K562 (cell line): ENCODE results near the gene CARD9. TPM values are rescaled to one million over a fixed set of nuclear protein-coding genes. Genes with fewer than 3 reads are reported as not detected.
A peak's percentile ranks its signal among the peaks of the same experiment; 100 is the strongest.

Experiments
- ATAC-seq: fragments of 200-7000 bp; cut with Tn5 transposase; 3 replicates; pipeline ENCODE4 v1.9.1; 2020; ENCODE audit warnings: moderate library complexity
- BruUV-seq: library from RNA; stranded (reverse); fragments of 400-500 nt; replicated peaks from 2 replicates; lab custom pipeline; 2021; lab: Mats Ljungman, UMichigan
- CTCF ChIA-PET: fragments of 300-600 bp; formaldehyde crosslinking; extraction: SDS; loops from one replicate; lab custom pipeline; 2021; ENCODE audit warnings: low intra/inter-chr PET ratio; lab: Yijun Ruan, JAX
- POLR2A ChIA-PET: fragments of 300-600, 350-650 bp; sonication (Branson Sonifier 250); formaldehyde crosslinking; extraction: SDS; loops from one replicate; lab custom pipeline; 2021; ENCODE audit warnings: antibody characterized with exemption, inconsistent platforms; lab: Yijun Ruan, JAX
- DNase-seq, 4 experiments: peaks; one replicate each; pipeline versions ENCODE4 v3.0.0 to v3.0.0-alpha.2; 2011 to 2018; ENCODE audit warnings: low spot score in 3 of 4, mixed read lengths in 3 of 4; ENCODE audit errors: extremely low read depth in 1 of 4
- FAIRE-seq: peaks from 2 replicates; lab custom pipeline; 2011; peaks lifted over from hg19 to GRCh38; lab: Jason Lieb, UNC
- H2AFZ ChIP-seq: 2 replicates; pipeline ENCODE4 v1.6.0; 2011; ENCODE audit warnings: low read depth, low read length, control low read depth, inconsistent platforms
- H3K27ac ChIP-seq: fragments of 200-600 bp; 3 replicates; pipeline ENCODE4 v1.8.0; 2011; ENCODE audit warnings: low read depth, mild to moderate bottlenecking, control low read depth, inconsistent platforms, low read length, moderate library complexity, mixed read lengths; ENCODE audit errors: extremely low read depth
- H3K27me3 ChIP-seq, 2 experiments: fragments of 300-600 bp in 1 of 2; 2 replicates in 1 of 2; 3 replicates in 1 of 2; pipeline versions ENCODE4 v1.6.0 to v1.8.0; 2011; ENCODE audit warnings: inconsistent platforms in 2 of 2, low read length in 2 of 2, mild to moderate bottlenecking in 1 of 2, mixed read lengths in 1 of 2, moderate library complexity in 1 of 2; ENCODE audit not compliant: control insufficient read depth in 2 of 2, insufficient read depth in 2 of 2
- H3K36me3 ChIP-seq: fragments of 300-600 bp; 3 replicates; pipeline ENCODE4 v1.8.0; 2011; ENCODE audit warnings: mild to moderate bottlenecking, low read length, inconsistent platforms; ENCODE audit not compliant: control insufficient read depth, insufficient read depth
- H3K4me1 ChIP-seq, 2 experiments: fragments of 200-600 bp in 1 of 2; replicated peaks in 1 of 2; 2 replicates in 1 of 2; 3 replicates in 1 of 2; pipeline versions ENCODE4 v1.5.1 to v1.8.0; 2011; ENCODE audit warnings: inconsistent platforms in 2 of 2, low read length in 2 of 2, mild to moderate bottlenecking in 1 of 2, mixed read lengths in 1 of 2, moderate library complexity in 1 of 2; ENCODE audit not compliant: control insufficient read depth in 2 of 2, insufficient read depth in 2 of 2
- H3K4me2 ChIP-seq: 2 replicates; pipeline ENCODE4 v1.6.1; 2011; ENCODE audit warnings: low read length, control low read depth, inconsistent platforms, mixed read lengths; ENCODE audit not compliant: insufficient read depth
- H3K4me3 ChIP-seq: fragments of 200-600 bp; sonication (generic), shearing (Covaris generic); 2 replicates; pipeline ENCODE4 v1.5.1; 2016; ENCODE audit warnings: control low read depth, inconsistent platforms
- H3K79me2 ChIP-seq: fragments of 200-600 bp; 3 replicates; pipeline ENCODE4 v1.8.0; 2011; ENCODE audit warnings: low read length, inconsistent platforms; ENCODE audit not compliant: control insufficient read depth, insufficient read depth
- H3K9ac ChIP-seq, 2 experiments: 2 replicates each; pipeline versions ENCODE4 v1.6.0 to v1.6.1; 2011; ENCODE audit warnings: low read depth in 2 of 2, low read length in 2 of 2, control low read depth in 1 of 2, inconsistent platforms in 1 of 2, mild to moderate bottlenecking in 1 of 2, mixed read lengths in 1 of 2; ENCODE audit not compliant: insufficient read depth in 1 of 2
- H3K9me1 ChIP-seq: one replicate; pipeline ENCODE4 v1.6.0; 2011; ENCODE audit warnings: inconsistent platforms, mild to moderate bottlenecking, low read length, moderate library complexity; ENCODE audit not compliant: control insufficient read depth, insufficient read depth
- H3K9me3 ChIP-seq: replicated peaks from 2 replicates; pipeline ENCODE4 v1.5.1; 2011; ENCODE audit warnings: low read depth, low read length, inconsistent platforms; ENCODE audit not compliant: control insufficient read depth, insufficient read depth
- H4K20me1 ChIP-seq: replicated peaks from 2 replicates; pipeline ENCODE4 v1.6.1; 2011; ENCODE audit warnings: low read length, inconsistent platforms, mixed read lengths; ENCODE audit not compliant: control insufficient read depth, insufficient read depth
- ARNT ChIP-seq, 2 experiments: fragments of 450-650 bp; IDR thresholded peaks; 2 replicates each; pipeline ENCODE4 v1.6.1; 2016; ENCODE audit warnings: mild to moderate bottlenecking in 1 of 2
- DNMT1 ChIP-seq: fragments of 450-650 bp; IDR thresholded peaks from 2 replicates; pipeline ENCODE4 v1.6.1; 2016; ENCODE audit warnings: antibody characterized with exemption, mild to moderate bottlenecking
- ETS1 ChIP-seq: conservative IDR thresholded peaks from 2 replicates; pipeline ENCODE4 v1.6.1; 2011; ENCODE audit warnings: low read depth, mild to moderate bottlenecking, low read length; ENCODE audit not compliant: control insufficient read depth
- ILF3 ChIP-seq: fragments of 450-650 bp; IDR thresholded peaks from 2 replicates; pipeline ENCODE4 v1.6.1; 2018; ENCODE audit warnings: antibody characterized with exemption, mild to moderate bottlenecking, moderate library complexity, borderline replicate concordance
- NFE2L1 ChIP-seq: fragments of 450-650 bp; IDR thresholded peaks from 2 replicates; pipeline ENCODE4 v1.6.1; 2016; ENCODE audit warnings: missing genetic modification characterization, low read depth, mild to moderate bottlenecking, missing compliant biosample characterization, moderate library complexity, borderline replicate concordance
- POLR2G ChIP-seq: fragments of 200-400 bp; formaldehyde crosslinking; IDR thresholded peaks from 2 replicates; pipeline ENCODE4 v1.6.1; 2017; ENCODE audit warnings: low read depth, mild to moderate bottlenecking, antibody characterized with exemption, low read length, moderate library complexity
- REST ChIP-seq, 2 experiments: fragments of 450-650 bp; formaldehyde crosslinking in 1 of 2; IDR thresholded peaks; 2 replicates each; pipeline versions ENCODE4 v1.4.0 to v1.6.1; 2014 to 2020; ENCODE audit warnings: mild to moderate bottlenecking in 2 of 2, borderline replicate concordance in 1 of 2, low read depth in 1 of 2
- SMARCC2 ChIP-seq: fragments of 450-650 bp; IDR thresholded peaks from 2 replicates; pipeline ENCODE4 v1.6.1; 2017; ENCODE audit warnings: antibody characterized with exemption, moderate library complexity, mild to moderate bottlenecking, low read depth
- SNAPC5 ChIP-seq: fragments of 250-450 bp; sonication (Bioruptor Pico); IDR thresholded peaks from 2 replicates; pipeline ENCODE4 v1.8.0; 2021; ENCODE audit warnings: moderate library complexity, mild to moderate bottlenecking, inconsistent platforms
- SP1 ChIP-seq: sonication (generic); formaldehyde crosslinking; IDR thresholded peaks from 2 replicates; pipeline ENCODE4 v1.8.1; 2022; ENCODE audit warnings: mild to moderate bottlenecking, missing genetic modification reagents
- SUPT5H ChIP-seq: fragments of 450-650 bp; IDR thresholded peaks from 2 replicates; pipeline ENCODE4 v1.6.1; 2016
- ZSCAN32 ChIP-seq: fragments of 450-650 bp; formaldehyde crosslinking; IDR thresholded peaks from 2 replicates; pipeline ENCODE4 v1.4.0; 2020; ENCODE audit warnings: mild to moderate bottlenecking, moderate library complexity
- WGBS: fragments of 100-300 bp; shearing (Covaris generic); methylation state at CpG from one replicate; pipeline ENCODE4 v1.1.6; 2016; ENCODE audit warnings: low coverage, mixed read lengths; ENCODE audit not compliant: insufficient coverage; ENCODE audit errors: missing lambda C conversion rate; 5-methylcytosine and 5-hydroxymethylcytosine counted together
- in situ Hi-C: fragments of 300-500 bp; cut with MboI; formaldehyde crosslinking; loops from 4 replicates; pipeline ENCODE4 v1.15.0; 2018; ENCODE audit warnings: inconsistent platforms, mixed read lengths
- intact Hi-C: fragments of 100-400 bp; cut with micrococcal nuclease; formaldehyde crosslinking; loops from 2 replicates; pipeline ENCODE4 v1.14.2; 2022
- polyA plus RNA-seq, 8 experiments: library from polyadenylated mRNA; depleted of rRNA in 4 of 8; stranded (reverse) in 5 of 8; unstranded in 3 of 8; fragments of >200 nt; fragmentation: Nextera tagmentation in 2 of 8; fragmentation: Illumina TruSeq in 1 of 8; extraction: Ambion mirVana in 2 of 8; extraction: Trizol in 1 of 8; gene quantifications; 2 replicates each; pipeline versions ENCODE4 v1.2.1 to v1.2.3, GENCODE V29; 2011 to 2014; ENCODE audit warnings: inconsistent platforms in 1 of 8, missing spikeins in 1 of 8
- total RNA-seq, 7 experiments: library from RNA; depleted of rRNA in 6 of 7; stranded (reverse); fragments of >200 nt in 6 of 7; fragmentation: Illumina TruSeq in 2 of 7; extraction: Trizol in 2 of 7; gene quantifications; 2 replicates each; pipeline versions ENCODE4 v1.2.1 to v1.2.3, GENCODE V29; 2011 to 2021; ENCODE audit warnings: low replicate concordance in 1 of 7

Gene CARD9
- total and polyA plus RNA-seq, 9 of the 15 experiments (the other 6 are each of a cell fraction or from before 2014, with no cell fraction given) = 1.7 to 53.0 (median 9.7) TPM

- H2AFZ ChIP-seq = no peak overlapping the region
- intact Hi-C loops = no loop called here
- H3K36me3 ChIP-seq = peaks cover 83% of the 10 kb centered on the region
- H3K9me3 ChIP-seq = no peaks in the 10 kb centered on the region; the same call in 1 of the 2 replicates
- no peak for ATAC-seq
- ChIA-PET CTCF (no interaction called here), POLR2A (interaction anchor here (0.7 to 5.1 kb wide), 2 partner anchors 13 to 25 kb away, joined by 3 to 33 read pairs; no protein-coding TSS in a partner anchor)
- no peak overlapping the region for H3K9ac ChIP-seq
- FAIRE-seq = no peak
- no peaks in the 10 kb centered on the region for H4K20me1 ChIP-seq
- no peak for DNase-seq
- H3K4me2 ChIP-seq = no peak overlapping the region
- no peaks in the 10 kb centered on the region for H3K27me3 ChIP-seq
- no peak overlapping the region for H3K27ac ChIP-seq
- in situ Hi-C loops = no loop called here
- H3K79me2 ChIP-seq = no peaks in the 10 kb centered on the region
- no TSS peak for BruUV-seq
- H3K4me3 ChIP-seq = no peak overlapping the region
- WGBS = 96% methylated on average over 9 of the region's 21 CpGs
- no peaks in the 10 kb centered on the region for H3K9me1 ChIP-seq
- peaks cover 0 to 15% of the 10 kb centered on the region in 2 experiments; a peak in 2 of 5 replicates for H3K4me1 ChIP-seq
- no peak for TF ChIP-seq SMARCC2
- TF ChIP-seq ARNT (IDR thresholded peaks at IDR 0.05) = no peak
- no peak for TF ChIP-seq REST (IDR thresholded peaks at IDR 0.05; ENCODE audit: borderline replicate concordance)
- no peak for TF ChIP-seq REST (CRISPR knock-in tag; IDR thresholded peaks at IDR 0.05; ENCODE audit: low read depth)
- no peak for TF ChIP-seq SP1
- TF ChIP-seq ILF3 = no peak
- TF ChIP-seq SUPT5H = 0 out of 2 replicates have a peak, but pooled peaks have one; percentile 20
- TF ChIP-seq NFE2L1 (tag) = no peak
- no peak for TF ChIP-seq SNAPC5
- no peak for TF ChIP-seq ETS1
- TF ChIP-seq DNMT1 = no peak
- no peak for TF ChIP-seq ZSCAN32 (CRISPR knock-in tag)
- peak; percentile 61 for TF ChIP-seq POLR2G
Observed at GRCh38 chr9:136421791-136422190, 48.3 kb upstream of the CARD9 start.
